H9 (cell line): ENCODE data around the gene THSD4. TPM values are rescaled to one million over a fixed set of nuclear protein-coding genes. Genes with fewer than 3 reads are reported as not detected.
"Not testable (repeated sequence)": the region's sequence is repeated elsewhere in the genome, so short reads cannot be mapped to it uniquely, and the experiment has no call there.

Experiments used
- DNase-seq: peaks from one replicate; pipeline ENCODE4 v3.0.0-alpha.2; 2017
- H2AFZ ChIP-seq: one replicate; pipeline ENCODE4 v1.6.1; 2013; ENCODE audit warnings: mild to moderate bottlenecking, low read length, control low read depth, moderate library complexity
- H2AK5ac ChIP-seq: 2 replicates; pipeline ENCODE4 v1.6.1; 2013; ENCODE audit warnings: low read length, control low read depth, mixed read lengths; ENCODE audit not compliant: insufficient read length
- H2BK120ac ChIP-seq: one replicate; pipeline ENCODE4 v1.6.1; 2013; ENCODE audit warnings: low read depth, mild to moderate bottlenecking, low read length, control low read depth, inconsistent platforms; ENCODE audit not compliant: poor library complexity, severe bottlenecking
- H2BK12ac ChIP-seq: 2 replicates; pipeline ENCODE4 v1.6.1; 2013; ENCODE audit warnings: low read length, control low read depth, mixed read lengths, low read depth; ENCODE audit not compliant: insufficient read length
- H2BK15ac ChIP-seq: 2 replicates; pipeline ENCODE4 v1.6.1; 2013; ENCODE audit warnings: low read depth, low read length, control low read depth
- H2BK20ac ChIP-seq: one replicate; pipeline ENCODE4 v1.6.1; 2013; ENCODE audit warnings: low read depth, mild to moderate bottlenecking, low read length, control low read depth, inconsistent platforms; ENCODE audit not compliant: poor library complexity, severe bottlenecking
- H2BK5ac ChIP-seq: 2 replicates; pipeline ENCODE4 v1.6.1; 2013; ENCODE audit warnings: low read length, control low read depth, mixed read lengths; ENCODE audit not compliant: insufficient read length
- H3K14ac ChIP-seq: 2 replicates; pipeline ENCODE4 v1.6.1; 2013; ENCODE audit warnings: low read length, control low read depth; ENCODE audit not compliant: insufficient read depth
- H3K18ac ChIP-seq: 2 replicates; pipeline ENCODE4 v1.6.1; 2013; ENCODE audit warnings: low read depth, mild to moderate bottlenecking, mixed read lengths, low read length, control low read depth; ENCODE audit not compliant: insufficient read length
- H3K23ac ChIP-seq: 2 replicates; pipeline ENCODE4 v1.6.1; 2013; ENCODE audit warnings: low read length, control low read depth, mixed read lengths, low read depth; ENCODE audit not compliant: insufficient read length
- H3K23me2 ChIP-seq: 2 replicates; pipeline ENCODE4 v1.6.1; 2013; ENCODE audit warnings: low read depth, mild to moderate bottlenecking, mixed read lengths, low read length, control low read depth; ENCODE audit not compliant: insufficient read length, poor library complexity, severe bottlenecking
- H3K27ac ChIP-seq: 2 replicates; pipeline ENCODE4 v1.5.1; 2013; ENCODE audit warnings: low read length, control low read depth, mixed read lengths, low read depth; ENCODE audit not compliant: insufficient read length
- H3K27me3 ChIP-seq: 2 replicates; pipeline ENCODE4 v1.6.1; 2013; ENCODE audit warnings: low read length, control low read depth, inconsistent platforms; ENCODE audit not compliant: insufficient read depth
- H3K4ac ChIP-seq: 2 replicates; pipeline ENCODE4 v1.6.1; 2013; ENCODE audit warnings: low read depth, mild to moderate bottlenecking, control low read depth, inconsistent platforms, low read length, moderate library complexity
- H3K4me1 ChIP-seq: 2 replicates; pipeline ENCODE4 v1.6.1; 2013; ENCODE audit warnings: low read length, control low read depth, inconsistent platforms; ENCODE audit not compliant: insufficient read depth
- H3K4me2 ChIP-seq: 2 replicates; pipeline ENCODE4 v1.6.1; 2013; ENCODE audit warnings: low read length, control low read depth, mixed read lengths; ENCODE audit not compliant: insufficient read length, insufficient read depth
- H3K56ac ChIP-seq: 2 replicates; pipeline ENCODE4 v1.6.1; 2013; ENCODE audit warnings: low read depth, mild to moderate bottlenecking, mixed read lengths, low read length, control low read depth; ENCODE audit not compliant: insufficient read length
- H3K79me1 ChIP-seq: 2 replicates; pipeline ENCODE4 v1.6.1; 2013; ENCODE audit warnings: low read depth, mild to moderate bottlenecking, moderate library complexity, low read length, control low read depth, inconsistent platforms; ENCODE audit not compliant: insufficient read depth, poor library complexity, severe bottlenecking
- H3K79me2 ChIP-seq: 2 replicates; pipeline ENCODE4 v1.6.1; 2013; ENCODE audit warnings: low read length, control low read depth, inconsistent platforms; ENCODE audit not compliant: insufficient read depth
- H3K9ac ChIP-seq: 2 replicates; pipeline ENCODE4 v1.6.1; 2013; ENCODE audit warnings: low read length, control low read depth, mixed read lengths; ENCODE audit not compliant: insufficient read length; ENCODE audit errors: extremely low read depth
- H3K9me3 ChIP-seq: one replicate; pipeline ENCODE4 v1.6.1; 2013; ENCODE audit warnings: low read depth, low read length, inconsistent platforms; ENCODE audit not compliant: control insufficient read depth
- H3T11ph ChIP-seq: one replicate; pipeline ENCODE4 v1.6.1; 2013; ENCODE audit warnings: mild to moderate bottlenecking, low read length, control low read depth, inconsistent platforms
- H4K20me1 ChIP-seq: one replicate; pipeline ENCODE4 v1.6.1; 2013; ENCODE audit not compliant: control insufficient read depth, insufficient read length, insufficient read depth
- H4K5ac ChIP-seq: 2 replicates; pipeline ENCODE4 v1.6.1; 2013; ENCODE audit warnings: low read depth, mild to moderate bottlenecking, mixed read lengths, low read length, control low read depth; ENCODE audit not compliant: insufficient read length
- H4K8ac ChIP-seq: replicated peaks from 2 replicates; pipeline ENCODE4 v1.6.1; 2013; ENCODE audit warnings: low read length, control low read depth, mixed read lengths, low read depth; ENCODE audit not compliant: insufficient read length
- H4K91ac ChIP-seq: 2 replicates; pipeline ENCODE4 v1.6.1; 2013; ENCODE audit warnings: low read depth, mild to moderate bottlenecking, moderate library complexity, mixed read lengths, low read length, control low read depth; ENCODE audit not compliant: insufficient read length
- H3K27ac Mint-ChIP-seq, 3 experiments: 2 replicates in 2 of 3; 3 replicates in 1 of 3; pipeline ENCODE4 v1.8.0; 2020 to 2021; ENCODE audit warnings: mixed read lengths in 3 of 3, mild to moderate bottlenecking in 1 of 3, moderate library complexity in 1 of 3
- H3K27me3 Mint-ChIP-seq: 2 replicates; pipeline ENCODE4 v1.8.0; 2021; ENCODE audit warnings: low read depth, mild to moderate bottlenecking, moderate library complexity, mixed read lengths
- H3K36me3 Mint-ChIP-seq, 3 experiments: 2 replicates in 2 of 3; 3 replicates in 1 of 3; pipeline ENCODE4 v1.8.0; 2020 to 2021; ENCODE audit warnings: low read depth in 3 of 3, mixed read lengths in 3 of 3; ENCODE audit not compliant: insufficient read depth in 1 of 3
- H3K4me1 Mint-ChIP-seq, 2 experiments: 2 replicates each; pipeline ENCODE4 v1.8.0; 2020; ENCODE audit warnings: mixed read lengths in 2 of 2
- H3K4me3 Mint-ChIP-seq, 2 experiments: 2 replicates in 1 of 2; 3 replicates in 1 of 2; pipeline ENCODE4 v1.8.0; 2020 to 2021; ENCODE audit warnings: mild to moderate bottlenecking in 2 of 2, mixed read lengths in 2 of 2, moderate library complexity in 1 of 2
- H3K9me3 Mint-ChIP-seq, 2 experiments: 2 replicates in 1 of 2; 3 replicates in 1 of 2; pipeline ENCODE4 v1.8.0; 2020; ENCODE audit warnings: mild to moderate bottlenecking in 2 of 2, mixed read lengths in 2 of 2, moderate library complexity in 1 of 2
- WGBS: extraction: QIAGEN DNeasy Blood & Tissue Kit; methylation state at CpG from one replicate; pipeline ENCODE4 v1.1.7; 2013; ENCODE audit warnings: missing lambda C conversion rate, low lambda C conversion rate, mixed read lengths; ENCODE audit not compliant: insufficient read length; ENCODE audit errors: extremely low coverage; 5-methylcytosine and 5-hydroxymethylcytosine counted together
- total RNA-seq: library from RNA; stranded (reverse); gene quantifications from 2 replicates; pipeline ENCODE4 v1.2.1, GENCODE V29; 2021
- TF ChIP-seq, protein P1 (sequence below): fragments of 200-600 bp; sonication (generic); conservative IDR thresholded peaks from 3 replicates; pipeline ENCODE4 v1.8.0; 2021; ENCODE audit warnings: antibody characterized with exemption, mild to moderate bottlenecking

THSD4 gene
- total RNA-seq, 1 experiment from 2014 or later = 5.5 TPM

DNA sequence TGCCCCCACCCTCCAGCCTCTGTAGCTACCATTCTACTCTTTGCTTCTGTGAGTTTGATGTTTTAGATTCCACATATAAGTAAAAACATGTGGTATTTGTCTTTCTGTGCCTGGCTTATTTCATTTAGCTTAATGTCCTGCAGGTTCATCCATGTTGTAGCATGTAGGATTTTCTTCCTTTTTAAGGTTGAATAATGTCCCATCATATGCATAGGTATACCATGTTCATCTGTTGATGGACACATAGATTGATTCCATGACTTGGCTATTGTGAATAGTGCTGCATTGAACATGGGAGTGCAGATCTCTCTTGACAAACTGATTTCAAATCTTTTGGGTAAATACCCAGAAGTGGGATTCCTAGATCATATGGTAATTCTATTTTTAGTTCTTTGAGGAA lies 11.8 kb downstream of the THSD4 start:
- H3K36me3 Mint-ChIP-seq = no peaks in the 10 kb centered on the region; a peak in 1 of 7 replicates
- peaks cover 2% of the 10 kb centered on the region for H4K20me1 ChIP-seq
- H3K27me3 Mint-ChIP-seq = no peaks in the 10 kb centered on the region
- no peak overlapping the region for H3T11ph ChIP-seq
- no peak overlapping the region for H3K56ac ChIP-seq
- H2BK15ac ChIP-seq = no peak overlapping the region
- H2BK12ac ChIP-seq = no peak overlapping the region
- no peak overlapping the region for H3K9ac ChIP-seq
- H4K91ac ChIP-seq = no peak overlapping the region
- no peak overlapping the region for H3K14ac ChIP-seq
- H3K4me1 ChIP-seq = no peaks in the 10 kb centered on the region
- H3K27ac Mint-ChIP-seq = no peak overlapping the region
- H3K27me3 ChIP-seq = no peaks in the 10 kb centered on the region
- no peak overlapping the region for H2BK20ac ChIP-seq
- no peak overlapping the region for H3K4me3 Mint-ChIP-seq
- H3K18ac ChIP-seq = no peak overlapping the region
- H2BK5ac ChIP-seq = no peak overlapping the region
- no peaks in the 10 kb centered on the region for H3K79me2 ChIP-seq
- H3K9me3 Mint-ChIP-seq = no peaks in the 10 kb centered on the region
- no peak overlapping the region for H2AK5ac ChIP-seq
- H3K4ac ChIP-seq = no peak overlapping the region
- TF ChIP-seq, protein P1, sequence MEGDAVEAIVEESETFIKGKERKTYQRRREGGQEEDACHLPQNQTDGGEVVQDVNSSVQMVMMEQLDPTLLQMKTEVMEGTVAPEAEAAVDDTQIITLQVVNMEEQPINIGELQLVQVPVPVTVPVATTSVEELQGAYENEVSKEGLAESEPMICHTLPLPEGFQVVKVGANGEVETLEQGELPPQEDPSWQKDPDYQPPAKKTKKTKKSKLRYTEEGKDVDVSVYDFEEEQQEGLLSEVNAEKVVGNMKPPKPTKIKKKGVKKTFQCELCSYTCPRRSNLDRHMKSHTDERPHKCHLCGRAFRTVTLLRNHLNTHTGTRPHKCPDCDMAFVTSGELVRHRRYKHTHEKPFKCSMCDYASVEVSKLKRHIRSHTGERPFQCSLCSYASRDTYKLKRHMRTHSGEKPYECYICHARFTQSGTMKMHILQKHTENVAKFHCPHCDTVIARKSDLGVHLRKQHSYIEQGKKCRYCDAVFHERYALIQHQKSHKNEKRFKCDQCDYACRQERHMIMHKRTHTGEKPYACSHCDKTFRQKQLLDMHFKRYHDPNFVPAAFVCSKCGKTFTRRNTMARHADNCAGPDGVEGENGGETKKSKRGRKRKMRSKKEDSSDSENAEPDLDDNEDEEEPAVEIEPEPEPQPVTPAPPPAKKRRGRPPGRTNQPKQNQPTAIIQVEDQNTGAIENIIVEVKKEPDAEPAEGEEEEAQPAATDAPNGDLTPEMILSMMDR = no peak
- no peak overlapping the region for H3K23ac ChIP-seq
- no peak overlapping the region for H2BK120ac ChIP-seq
- no peak overlapping the region for H4K8ac ChIP-seq
- H4K5ac ChIP-seq = no peak overlapping the region
- no peak for DNase-seq
- no peak overlapping the region for H3K27ac ChIP-seq
- peaks cover 17 to 19% of the 10 kb centered on the region in 2 experiments for H3K4me1 Mint-ChIP-seq
- no peak overlapping the region for H2AFZ ChIP-seq
- no peaks in the 10 kb centered on the region for H3K23me2 ChIP-seq
- H3K4me2 ChIP-seq = no peak overlapping the region
- H3K79me1 ChIP-seq = no peaks in the 10 kb centered on the region
- H3K9me3 ChIP-seq = no peaks in the 10 kb centered on the region

DNA sequence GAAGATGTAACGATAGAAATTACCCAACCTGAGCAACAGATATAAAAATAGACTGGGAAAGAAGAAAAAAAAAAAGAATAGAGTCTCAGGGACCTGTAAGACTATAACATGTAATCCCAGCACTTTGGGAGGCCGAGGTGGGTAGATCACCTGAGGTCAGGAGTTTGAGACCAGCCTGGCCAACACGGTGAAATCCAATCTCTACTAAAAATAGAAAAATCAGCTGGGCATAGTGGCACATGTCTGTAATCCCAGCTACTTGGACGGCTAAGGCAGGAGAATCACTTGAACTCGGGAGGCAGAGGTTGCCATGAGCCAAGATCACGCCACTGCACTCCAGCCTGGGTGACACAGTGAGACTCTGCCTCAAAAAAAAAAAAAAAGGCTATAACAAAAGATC lies 12.9 kb downstream of the THSD4 start:
- H3K79me1 ChIP-seq, H3K36me3 Mint-ChIP-seq, H2AFZ ChIP-seq, H3K4me3 Mint-ChIP-seq, H3K79me2 ChIP-seq, H2BK15ac ChIP-seq, H3K4me2 ChIP-seq, H3K23ac ChIP-seq, H3K27ac Mint-ChIP-seq, H3K27me3 Mint-ChIP-seq, DNase-seq, H4K20me1 ChIP-seq, H2BK12ac ChIP-seq, H2BK5ac ChIP-seq, H3K9me3 ChIP-seq, H3K14ac ChIP-seq, H3K27ac ChIP-seq, H2BK20ac ChIP-seq, H3K18ac ChIP-seq, H2AK5ac ChIP-seq, H3T11ph ChIP-seq, H2BK120ac ChIP-seq, H3K4ac ChIP-seq, H4K5ac ChIP-seq, H3K23me2 ChIP-seq, H4K8ac ChIP-seq, H4K91ac ChIP-seq, H3K27me3 ChIP-seq, H3K9ac ChIP-seq, H3K9me3 Mint-ChIP-seq, H3K4me1 ChIP-seq, H3K56ac ChIP-seq: not testable (repeated sequence)
- peaks cover 14 to 16% of the 10 kb centered on the region in 2 experiments; a peak in 3 of 4 replicates for H3K4me1 Mint-ChIP-seq
- WGBS = no CpG with 5 or more reads among the region's 6 CpGs
